DMS 273 treated with DMSO at 0.1 percent for 48 hours (cell line): Measurements from ENCODE around the gene ST6GALNAC4.

Experiments
- DNase-seq: peaks from one replicate; lab custom pipeline; 2025; lab: John Stamatoyannopoulos, UW

The ST6GALNAC4 gene

GRCh38 chr9:127912296-127912695 is 4.5 kb downstream of the ST6GALNAC4 start:
- no peak for DNase-seq

- DNase-seq = peak; percentile 49
Measured at GRCh38 chr9:127910613-127911205, 6.1 kb downstream of the ST6GALNAC4 start.

GRCh38 chr9:127909839-127910273 is 7.0 kb downstream of the ST6GALNAC4 start:
- no peak for DNase-seq

- no peak for DNase-seq
Measured at GRCh38 chr9:127908660-127908926, 8.2 kb downstream of the ST6GALNAC4 start.

- no peak for DNase-seq
Measured at GRCh38 chr9:127907867-127908659, 8.8 kb downstream of the ST6GALNAC4 start.

- no peak for DNase-seq
Measured at GRCh38 chr9:127905788-127906191, 11.1 kb downstream of the ST6GALNAC4 start.

GRCh38 chr9:127905004-127905728 is 11.7 kb downstream of the ST6GALNAC4 start:
- no peak for DNase-seq

- no peak for DNase-seq
Measured at GRCh38 chr9:127904561-127905003, 12.3 kb downstream of the ST6GALNAC4 start.

GRCh38 chr9:127903557-127904475 is 13.0 kb downstream of the ST6GALNAC4 start:
- no peak for DNase-seq

GRCh38 chr9:127899128-127899943 is 17.5 kb downstream of the ST6GALNAC4 start, which contains the start of gene ST6GALNAC6:
Gene ST6GALNAC6, minus strand, starts transcription at chr9:127899603. Its CDS starts 1,622 bp downstream, at chr9:127897981.
- DNase-seq = no peak

GRCh38 chr9:127898433-127899127 is 18.3 kb downstream of the ST6GALNAC4 start:
- no peak for DNase-seq

GRCh38 chr9:127897193-127897692 is 19.6 kb downstream of the ST6GALNAC4 start:
- DNase-seq = no peak

GRCh38 chr9:127896395-127897192 is 20.2 kb downstream of the ST6GALNAC4 start:
- no peak for DNase-seq

- DNase-seq = no peak
Measured at GRCh38 chr9:127895811-127896210, 21.0 kb downstream of the ST6GALNAC4 start.

GRCh38 chr9:127893392-127893791 is 23.4 kb downstream of the ST6GALNAC4 start:
- no peak for DNase-seq

GRCh38 chr9:127892831-127893230 is 24.0 kb downstream of the ST6GALNAC4 start:
- no peak for DNase-seq

- no peak for DNase-seq
Measured at GRCh38 chr9:127890053-127890452, 26.8 kb downstream of the ST6GALNAC4 start.

GRCh38 chr9:127887792-127888191 is 29.0 kb downstream of the ST6GALNAC4 start:
- no peak for DNase-seq

- no peak for DNase-seq
Measured at GRCh38 chr9:127886401-127886972, 30.4 kb downstream of the ST6GALNAC4 start.
